ENCODE measurements around the gene WNT5A. TPM values are rescaled to one million over a fixed set of nuclear protein-coding genes. Genes with fewer than 3 reads are reported as not detected.

Gene WNT5A
- total RNA-seq, 1 donor from 2014 or later, result 99.3 TPM

GRCh38 chr3:55497250-55497649 lies 10.1 kb upstream of the WNT5A start:
- Mint-ChIP-seq H3K27ac (no peak overlapping the region), H3K4me1 (ENCODE audit: unreplicated experiment) (peaks cover 9% of the 10 kb centered on the region), H3K27me3 (peaks cover 13% of the 10 kb centered on the region), H3K36me3 (no peaks in the 10 kb centered on the region), H3K9me3 (no peaks in the 10 kb centered on the region), H3K4me3 (no peak overlapping the region)
- DNase-seq (ENCODE audit: extremely low spot score, unreplicated experiment), result no peak
- TF ChIP-seq, protein P1, sequence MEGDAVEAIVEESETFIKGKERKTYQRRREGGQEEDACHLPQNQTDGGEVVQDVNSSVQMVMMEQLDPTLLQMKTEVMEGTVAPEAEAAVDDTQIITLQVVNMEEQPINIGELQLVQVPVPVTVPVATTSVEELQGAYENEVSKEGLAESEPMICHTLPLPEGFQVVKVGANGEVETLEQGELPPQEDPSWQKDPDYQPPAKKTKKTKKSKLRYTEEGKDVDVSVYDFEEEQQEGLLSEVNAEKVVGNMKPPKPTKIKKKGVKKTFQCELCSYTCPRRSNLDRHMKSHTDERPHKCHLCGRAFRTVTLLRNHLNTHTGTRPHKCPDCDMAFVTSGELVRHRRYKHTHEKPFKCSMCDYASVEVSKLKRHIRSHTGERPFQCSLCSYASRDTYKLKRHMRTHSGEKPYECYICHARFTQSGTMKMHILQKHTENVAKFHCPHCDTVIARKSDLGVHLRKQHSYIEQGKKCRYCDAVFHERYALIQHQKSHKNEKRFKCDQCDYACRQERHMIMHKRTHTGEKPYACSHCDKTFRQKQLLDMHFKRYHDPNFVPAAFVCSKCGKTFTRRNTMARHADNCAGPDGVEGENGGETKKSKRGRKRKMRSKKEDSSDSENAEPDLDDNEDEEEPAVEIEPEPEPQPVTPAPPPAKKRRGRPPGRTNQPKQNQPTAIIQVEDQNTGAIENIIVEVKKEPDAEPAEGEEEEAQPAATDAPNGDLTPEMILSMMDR (conservative IDR thresholded peaks at IDR 0.05), result no peak

DNA sequence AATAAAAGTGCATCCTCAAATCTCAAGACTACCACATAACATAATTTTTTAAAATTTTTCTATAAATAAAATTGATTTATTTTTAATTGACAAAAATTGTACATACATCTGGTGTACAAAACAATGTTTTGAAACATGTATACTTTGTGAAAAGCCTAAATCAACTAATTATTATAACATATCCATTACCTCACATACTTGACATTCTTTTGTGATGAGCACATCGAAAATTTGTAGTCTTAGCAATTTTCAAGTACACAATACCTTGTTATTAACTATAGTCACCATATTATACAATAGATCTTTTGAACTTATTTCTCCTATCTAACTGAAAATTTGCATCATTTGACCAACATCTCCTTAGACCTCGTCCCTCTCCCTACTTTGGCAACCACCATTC lies 7.9 kb upstream of the WNT5A start:
- Mint-ChIP-seq H3K27me3 (peaks cover 21% of the 10 kb centered on the region), H3K36me3 (no peaks in the 10 kb centered on the region), H3K4me1 (ENCODE audit: unreplicated experiment) (peaks cover 5% of the 10 kb centered on the region), H3K27ac (no peak overlapping the region), H3K4me3 (no peak overlapping the region), H3K9me3 (no peaks in the 10 kb centered on the region)
- TF ChIP-seq, protein P1 (conservative IDR thresholded peaks at IDR 0.05), result no peak
- DNase-seq (ENCODE audit: extremely low spot score, unreplicated experiment), result no peak

DNA sequence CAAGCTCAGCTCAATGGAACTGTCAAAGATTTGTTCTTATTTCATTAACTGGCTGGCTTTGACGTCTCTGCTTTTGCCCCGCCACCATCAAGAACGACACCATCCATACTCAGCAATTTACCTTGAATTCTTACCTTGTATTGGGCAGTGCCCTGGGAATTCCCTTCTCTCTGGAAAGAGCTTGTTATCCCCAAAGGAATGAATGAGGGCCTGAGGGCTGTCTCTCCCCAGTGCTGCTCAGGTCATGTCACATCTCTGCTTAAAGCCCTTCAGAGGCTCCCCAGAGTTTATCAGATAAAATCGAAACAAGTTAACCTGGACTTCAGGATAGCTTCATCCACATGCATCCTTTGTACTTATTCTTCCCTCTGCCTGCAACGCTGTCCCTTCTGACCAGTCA lies 5.9 kb upstream of the WNT5A start:
- H3K4me1 Mint-ChIP-seq (ENCODE audit: unreplicated experiment), result peaks cover 12% of the 10 kb centered on the region
- DNase-seq (ENCODE audit: extremely low spot score, unreplicated experiment), result no peak
- no peaks in the 10 kb centered on the region for H3K36me3 Mint-ChIP-seq
- no peak overlapping the region for H3K27ac Mint-ChIP-seq
- no peaks in the 10 kb centered on the region for H3K9me3 Mint-ChIP-seq
- peaks cover 38% of the 10 kb centered on the region for H3K27me3 Mint-ChIP-seq
- TF ChIP-seq, protein P1 (conservative IDR thresholded peaks at IDR 0.05), result no peak
- H3K4me3 Mint-ChIP-seq, result no peak overlapping the region

DNA sequence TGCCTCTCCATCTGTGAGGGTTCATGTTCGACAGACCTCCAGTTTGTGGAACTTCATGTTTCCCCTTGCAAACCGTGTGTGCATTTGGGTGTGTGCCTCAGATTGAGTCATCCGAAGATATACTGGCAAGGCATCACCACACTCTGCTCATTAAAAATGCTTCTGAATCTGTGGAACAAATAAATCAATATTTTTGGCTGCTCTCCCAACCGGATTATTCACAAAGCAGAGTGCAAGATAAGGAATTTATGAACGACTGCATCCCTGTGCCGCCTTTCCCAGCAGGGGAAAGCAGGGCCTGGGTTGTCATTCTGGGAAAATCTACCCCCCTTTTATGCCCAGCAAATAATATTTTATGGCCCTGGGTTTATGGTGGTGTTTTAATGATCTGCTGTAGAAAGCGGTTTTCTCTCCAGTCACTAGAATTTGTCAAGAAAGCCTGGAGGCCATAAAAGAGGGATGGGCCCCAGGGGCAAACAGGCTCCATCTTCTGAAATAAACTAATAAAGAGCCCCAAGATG lies 4.2 kb upstream of the WNT5A start:
- H3K27me3 Mint-ChIP-seq, result peaks cover 42% of the 10 kb centered on the region
- H3K4me3 Mint-ChIP-seq, result peak overlapping the region; percentile 49
- no peaks in the 10 kb centered on the region for H3K9me3 Mint-ChIP-seq
- H3K36me3 Mint-ChIP-seq, result peaks cover 4% of the 10 kb centered on the region
- H3K27ac Mint-ChIP-seq, result no peak overlapping the region
- H3K4me1 Mint-ChIP-seq (ENCODE audit: unreplicated experiment), result peaks cover 12% of the 10 kb centered on the region
- no peak for DNase-seq (ENCODE audit: extremely low spot score, unreplicated experiment)
- TF ChIP-seq, protein P1 (conservative IDR thresholded peaks at IDR 0.05), result no peak

DNA sequence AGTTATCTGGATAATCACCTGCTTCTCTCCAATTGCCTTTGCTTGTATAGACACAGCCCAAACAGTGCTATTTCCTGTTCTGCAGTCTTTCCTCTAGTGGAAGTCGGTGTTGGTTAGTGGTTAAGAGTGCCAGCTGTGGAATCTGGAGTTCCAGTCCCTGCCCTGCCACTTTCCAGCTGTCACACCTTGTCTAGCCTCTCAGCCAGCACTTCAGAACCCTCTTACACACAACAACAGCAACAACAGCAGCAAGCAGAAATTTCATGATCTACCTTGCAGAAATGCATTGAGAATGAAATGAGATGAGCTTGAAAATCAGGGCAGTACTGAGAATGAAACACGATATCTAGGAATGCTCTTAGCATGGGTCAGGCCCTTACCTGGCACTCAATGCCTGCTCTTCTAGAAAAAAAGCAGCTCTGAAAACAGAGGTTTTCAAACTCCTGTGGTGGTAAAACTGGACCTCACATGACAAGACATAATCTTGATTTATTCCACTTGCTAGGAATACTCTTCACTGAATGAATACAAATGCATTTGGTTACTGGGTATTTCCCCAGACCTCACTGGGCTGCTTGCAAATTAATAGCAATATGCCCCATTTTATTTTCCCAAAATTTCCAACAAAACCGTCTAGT lies 3.3 kb upstream of the WNT5A start:
- no peak for DNase-seq (ENCODE audit: extremely low spot score, unreplicated experiment)
- Mint-ChIP-seq H3K9me3 (no peaks in the 10 kb centered on the region), H3K4me1 (ENCODE audit: unreplicated experiment) (peaks cover 12% of the 10 kb centered on the region), H3K36me3 (peaks cover 8% of the 10 kb centered on the region), H3K27ac (peak overlapping the region; percentile 50), H3K27me3 (peaks cover 47% of the 10 kb centered on the region), H3K4me3 (peak overlapping the region; percentile 91)
- TF ChIP-seq, protein P1 (conservative IDR thresholded peaks at IDR 0.05), result no peak
